CD4-positive, alpha-beta T cell treated with Interleukin-2 at 100 ng/mL for 4 hours (primary cell): Measurements from ENCODE around the gene UBE2O.
"Not testable (repeated sequence)": the region's sequence is repeated elsewhere in the genome, so short reads cannot be mapped to it uniquely, and the experiment has no call there.

ENCODE experiments used
- DNase-seq: peaks from one replicate; pipeline ENCODE4 v3.0.0-alpha.2; 2020; ENCODE audit warnings: low spot score

Gene UBE2O

GRCh38 chr17:76370261-76370993 is 82.5 kb downstream of the UBE2O start:
- DNase-seq, result no peak

DNA sequence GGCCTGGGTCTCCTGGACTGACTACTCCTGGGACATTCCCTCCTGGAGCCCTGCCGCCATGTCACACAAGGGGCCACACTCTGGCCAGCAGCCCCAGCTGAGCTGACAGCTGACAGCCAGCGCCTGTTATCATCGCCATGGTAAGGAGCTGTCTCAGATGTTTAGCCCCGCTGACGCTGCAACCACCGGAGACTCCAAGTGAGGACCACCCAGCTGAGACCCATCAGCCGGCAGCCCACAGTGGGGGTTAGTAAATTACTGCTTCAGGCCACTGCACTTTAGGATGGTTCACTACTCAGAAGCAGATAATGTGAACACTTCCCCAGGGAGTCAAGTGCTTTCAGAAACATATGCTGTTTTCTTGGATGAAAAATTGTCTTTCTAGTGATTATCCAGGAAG is 83.1 kb downstream of the UBE2O start:
- DNase-seq, result no peak

DNA sequence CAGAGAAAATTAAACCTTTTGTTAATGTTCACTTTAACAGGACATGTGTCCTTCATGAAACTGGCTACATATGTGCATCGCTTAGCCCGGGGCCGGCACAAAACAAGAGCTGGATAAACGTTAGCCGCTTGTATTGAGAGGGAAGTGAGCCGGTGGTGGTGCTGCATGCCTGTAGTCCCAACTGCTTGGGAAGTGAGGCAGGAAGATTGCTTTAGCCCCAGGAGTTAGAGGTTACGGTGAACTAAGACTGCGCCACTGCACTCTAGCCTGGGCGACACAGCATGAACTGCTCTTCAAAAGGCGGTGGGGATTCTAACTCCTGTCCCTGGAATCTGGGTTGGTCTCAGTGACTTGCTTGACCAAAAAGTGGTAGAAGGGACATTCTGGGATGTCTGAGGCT is 83.6 kb downstream of the UBE2O start:
- DNase-seq, result no peak

GRCh38 chr17:76368545-76368944 is 84.4 kb downstream of the UBE2O start:
- DNase-seq, result no peak

DNA sequence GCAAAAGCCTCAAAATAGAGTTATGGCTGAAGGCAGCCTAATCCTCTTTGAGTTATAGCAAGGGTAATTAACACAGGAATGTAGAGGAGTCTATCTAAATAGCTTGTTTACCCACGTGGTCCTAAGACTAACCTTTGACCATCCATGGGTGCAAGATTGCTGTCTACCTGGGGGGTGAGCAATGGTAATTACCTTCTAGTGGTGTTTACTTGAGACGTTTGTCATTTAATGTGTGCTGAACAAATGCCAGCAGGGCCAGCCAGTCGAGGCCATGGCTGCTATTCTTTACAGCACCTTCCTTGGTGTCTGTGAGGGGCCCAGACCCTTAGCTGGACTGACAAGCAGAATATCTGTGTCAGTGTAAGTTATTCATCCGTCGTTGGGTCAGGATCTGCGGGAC is 85.3 kb downstream of the UBE2O start:
- DNase-seq, result no peak

DNA sequence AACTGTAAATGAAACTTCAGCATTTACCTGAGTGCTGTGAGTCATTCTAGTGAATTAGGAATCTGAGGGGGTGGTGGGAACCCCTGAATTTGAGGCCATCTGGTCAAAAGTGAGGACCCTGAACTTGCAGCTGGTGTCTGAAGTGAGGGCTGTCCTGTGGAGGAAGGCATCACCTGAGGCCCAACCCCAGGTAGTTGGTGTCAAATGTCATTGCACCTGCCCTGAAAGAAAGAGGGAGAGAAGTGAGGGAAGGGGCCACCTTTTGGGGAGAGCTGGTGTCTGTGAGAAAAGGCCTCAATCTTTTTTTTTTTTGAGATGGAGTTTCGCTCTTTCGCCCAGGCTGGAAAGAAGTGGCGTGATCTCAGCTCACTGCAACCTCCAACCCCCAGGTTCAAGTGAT is 86.7 kb downstream of the UBE2O start:
- no peak for DNase-seq

DNA sequence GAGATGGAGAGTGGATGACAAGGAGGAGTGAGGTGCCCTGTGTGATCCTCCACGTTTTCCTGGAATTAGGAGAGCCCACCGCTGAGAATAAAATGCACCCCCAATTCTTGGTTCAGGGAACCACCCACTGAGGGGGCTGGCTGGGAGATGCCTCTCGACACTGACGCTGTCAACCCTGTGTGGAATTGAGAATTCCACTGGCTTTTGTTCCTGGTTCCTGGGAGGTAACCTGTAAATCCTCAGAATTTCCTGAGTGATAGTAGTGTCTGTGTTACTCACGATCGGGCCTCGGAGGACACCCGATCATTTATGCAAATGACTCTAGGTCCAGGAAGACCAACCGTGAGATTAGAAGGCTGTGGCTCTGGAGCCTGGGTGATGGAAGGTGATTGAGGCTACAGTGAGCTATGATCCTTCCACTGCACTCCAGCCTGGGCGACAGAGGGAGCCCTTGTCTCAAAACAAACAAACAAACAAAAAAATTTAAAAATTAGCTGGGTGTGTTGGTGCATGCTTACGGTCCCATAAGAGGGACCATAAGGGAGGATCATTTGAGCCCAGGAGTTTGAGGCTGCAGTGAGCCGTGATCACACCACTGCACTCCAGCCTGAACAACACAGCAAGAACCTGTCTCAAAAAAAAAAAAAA is 87.6 kb downstream of the UBE2O start:
- DNase-seq, result no peak

- no peak for DNase-seq
Measured at GRCh38 chr17:76363107-76363842, 89.7 kb downstream of the UBE2O start.

DNA sequence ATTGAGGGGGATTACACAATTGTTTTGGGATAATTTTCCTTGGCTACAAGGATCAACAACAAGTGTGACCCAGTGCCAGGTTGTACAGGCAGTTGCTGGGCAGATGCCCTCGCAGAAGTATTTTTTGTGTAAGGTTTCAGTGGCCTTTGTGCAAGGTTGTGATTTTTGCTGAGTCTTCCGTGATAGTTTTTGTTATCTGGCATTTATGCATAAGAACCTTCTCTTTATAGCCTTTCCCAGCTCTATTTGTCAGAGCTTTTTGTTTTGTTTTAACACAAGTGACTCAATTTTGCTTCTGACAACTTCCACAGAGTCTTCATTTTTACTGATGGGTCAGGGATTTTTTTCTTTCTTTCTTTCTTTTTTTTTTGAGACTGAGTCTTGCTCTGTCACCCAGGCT is 92.5 kb downstream of the UBE2O start:
- no peak for DNase-seq

GRCh38 chr17:76359776-76360175 is 93.2 kb downstream of the UBE2O start:
- DNase-seq, result not testable (repeated sequence)

- DNase-seq, result no peak
Measured at GRCh38 chr17:76359375-76359774, 93.6 kb downstream of the UBE2O start.

DNA sequence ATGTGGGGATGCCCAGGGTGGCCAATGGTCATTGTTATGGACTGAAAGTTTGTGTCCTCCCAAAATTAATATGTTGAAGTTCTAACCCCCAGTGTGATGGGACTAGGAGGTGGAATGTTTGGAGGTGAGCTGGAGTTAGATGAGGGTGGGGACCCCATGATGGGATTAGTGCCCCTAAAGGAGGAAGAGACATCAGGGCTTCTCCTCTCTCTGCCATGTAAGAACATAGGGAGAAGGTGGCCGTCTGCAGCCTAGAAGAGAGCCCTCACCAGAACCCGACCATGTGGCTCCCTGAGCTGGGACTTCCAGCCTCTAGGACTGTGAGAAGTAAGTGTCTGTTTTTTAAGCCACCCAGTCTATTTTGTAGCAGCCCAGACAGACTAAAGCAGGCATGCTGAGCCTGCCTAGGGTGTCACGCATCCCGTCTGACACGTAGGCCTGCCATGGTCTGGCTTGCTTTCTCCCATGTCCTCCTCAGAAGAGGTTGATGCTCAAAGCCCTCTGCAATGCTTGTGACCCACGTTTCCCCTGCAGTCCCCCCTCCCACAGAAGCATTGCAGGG is 95.3 kb downstream of the UBE2O start:
- no peak for DNase-seq

- no peak for DNase-seq
Measured at GRCh38 chr17:76356803-76357456, 96.0 kb downstream of the UBE2O start.

GRCh38 chr17:76354747-76355310 is 98.1 kb downstream of the UBE2O start:
- no peak for DNase-seq

GRCh38 chr17:76354317-76354729 is 98.6 kb downstream of the UBE2O start:
- DNase-seq, result no peak

DNA sequence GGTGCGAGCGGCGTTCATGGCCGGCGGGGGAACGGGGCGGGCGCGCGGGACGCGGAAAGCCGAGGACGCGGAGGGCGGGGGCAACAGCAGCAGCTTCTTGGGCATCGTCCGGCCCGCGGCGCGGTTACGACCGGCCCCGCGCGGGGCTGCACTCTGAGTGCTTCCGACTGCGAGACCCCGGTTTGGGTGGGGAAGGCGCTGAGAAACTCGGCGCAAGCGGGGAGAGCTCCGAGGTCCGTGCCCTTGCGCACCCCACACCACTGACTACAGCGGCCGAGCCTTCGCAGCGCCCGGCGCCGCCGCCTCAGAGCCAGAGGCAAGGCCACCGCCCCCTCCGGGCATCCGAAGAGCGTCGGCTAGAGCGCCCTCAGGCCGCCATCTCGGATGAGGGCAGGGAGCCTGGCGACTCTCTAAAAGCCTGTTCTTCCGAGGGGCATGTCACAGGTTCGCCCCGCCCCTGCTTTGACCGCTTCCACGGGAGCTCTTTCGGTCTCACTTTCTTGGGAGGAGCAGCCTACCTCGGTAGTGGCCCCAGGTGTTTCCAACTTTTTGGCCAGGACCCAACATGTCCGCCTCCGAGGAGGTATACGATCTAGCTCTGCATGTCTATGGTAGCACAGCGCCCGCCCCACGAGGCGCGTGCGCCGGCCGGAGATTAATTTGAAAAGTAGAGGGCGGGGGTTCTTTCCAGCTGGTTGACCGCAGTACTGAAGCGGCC is 99.2 kb downstream of the UBE2O start, which contains the start of gene PRPSAP1:
PRPSAP1 (minus strand) TSS at position 318 of the 718 bp plus-strand sequence; CDS start at position 105, 213 bp downstream.
- peak; percentile 84 for DNase-seq

GRCh38 chr17:76353004-76353598 is 99.9 kb downstream of the UBE2O start:
- DNase-seq, result no peak

GRCh38 chr17:76351526-76352071 is 101.4 kb downstream of the UBE2O start:
- DNase-seq, result no peak

DNA sequence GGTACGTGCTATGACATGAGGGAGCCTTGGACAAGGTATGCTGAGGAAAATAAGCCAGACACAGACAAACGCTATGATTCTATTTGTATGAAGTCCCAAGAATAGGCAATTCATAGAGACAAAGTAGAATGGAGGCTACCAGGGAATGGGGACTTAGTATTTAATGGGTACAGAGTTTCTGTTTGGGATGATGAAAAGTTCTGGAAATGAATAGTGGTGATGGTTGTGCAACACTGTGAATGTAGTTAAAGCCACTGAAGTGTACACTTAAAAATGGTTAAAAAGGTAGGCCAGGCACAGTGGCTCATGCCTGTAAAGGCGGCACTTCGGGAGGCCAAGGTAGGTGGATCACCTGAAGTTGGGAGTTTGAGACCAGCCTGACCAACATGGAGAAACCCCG is 102.5 kb downstream of the UBE2O start:
- DNase-seq, result no peak

- not testable (repeated sequence) for DNase-seq
Measured at GRCh38 chr17:76346936-76347335, 106.0 kb downstream of the UBE2O start.
